GM21737 (cell line): ENCODE measurements around the gene ARPC5L.
A peak's percentile ranks its signal among the peaks of the same experiment; 100 is the strongest.

Experiments
- ATAC-seq: cut with Tn5 transposase; IDR thresholded peaks from one replicate; pipeline ENCODE4 v1.9.1; 2021; ENCODE audit warnings: mild to moderate bottlenecking, moderate library complexity; ENCODE audit not compliant: unreplicated experiment

The ARPC5L gene

GRCh38 chr9:124863371-124863871 lies 1.5 kb downstream of the ARPC5L start:
- ATAC-seq = no peak

DNA sequence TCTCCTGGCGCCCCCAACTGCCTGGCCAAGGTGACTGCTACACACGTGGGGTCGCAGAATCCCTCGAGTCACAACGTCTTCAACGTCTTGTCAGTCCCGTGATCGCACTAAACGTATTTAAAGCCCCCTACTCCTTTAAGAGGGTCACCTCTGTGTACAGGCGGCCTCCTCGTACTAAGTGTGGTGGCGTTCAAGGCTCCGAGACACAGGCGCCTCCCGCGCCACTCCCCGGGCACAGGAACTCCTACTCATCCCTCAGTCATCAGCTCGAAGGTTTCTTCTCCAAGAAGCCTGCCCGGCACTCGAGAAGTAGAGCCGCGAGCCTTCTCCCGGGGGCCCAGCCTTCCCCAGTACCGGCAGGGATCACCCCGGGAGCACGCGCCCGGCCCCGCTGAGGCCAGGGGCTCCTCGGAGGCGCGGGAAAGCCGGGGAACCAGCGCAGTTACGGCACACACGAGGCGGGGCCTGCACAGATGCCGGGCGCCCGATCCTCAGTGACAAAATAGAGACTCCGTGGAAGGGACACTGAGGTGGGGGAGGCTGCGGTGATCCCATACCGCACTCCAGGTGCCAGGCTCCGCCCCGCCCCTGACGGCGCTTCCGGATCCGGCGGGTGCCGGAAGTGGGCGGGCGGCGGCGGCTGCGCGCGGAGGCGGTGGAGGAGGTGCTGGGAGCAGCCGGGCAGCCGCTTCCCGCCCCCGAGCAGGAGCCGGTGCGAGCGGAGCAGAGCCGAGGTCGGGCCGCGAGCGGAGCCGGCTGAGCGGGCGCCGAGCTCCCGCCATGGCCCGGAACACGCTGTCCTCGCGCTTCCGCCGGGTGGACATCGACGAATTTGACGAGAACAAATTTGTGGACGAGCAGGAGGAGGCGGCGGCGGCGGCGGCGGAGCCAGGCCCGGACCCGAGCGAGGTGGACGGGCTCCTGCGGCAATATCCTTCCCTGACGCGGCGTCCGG lies 6.9 kb downstream of the ARPC5L start:
- peak; percentile 55 for ATAC-seq

DNA sequence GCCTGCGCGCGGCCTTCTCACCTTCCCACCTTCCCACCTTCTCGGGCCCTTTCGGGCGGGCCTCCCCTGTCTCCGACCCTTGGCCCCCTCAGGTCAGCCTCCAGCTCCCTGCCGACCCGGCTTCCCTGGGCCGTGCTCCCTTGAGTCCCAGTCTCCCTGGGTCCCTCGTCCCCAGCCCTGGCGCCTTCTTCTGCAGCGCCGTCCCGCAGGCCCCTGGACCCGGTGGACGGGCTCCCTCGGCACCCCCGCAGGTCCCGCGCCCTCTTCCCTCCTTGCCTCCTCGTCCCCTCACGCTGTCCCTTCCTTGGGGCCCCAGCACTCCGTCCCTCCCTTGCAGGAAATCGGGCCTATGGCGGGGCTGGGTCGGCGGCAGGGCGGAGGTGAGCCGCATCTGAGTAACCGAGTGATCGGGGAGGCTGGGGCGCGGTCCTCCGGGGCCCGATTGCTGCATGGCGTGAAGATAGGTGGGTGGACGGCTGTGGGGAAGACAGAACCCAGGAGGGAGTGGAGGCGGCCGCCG lies 7.6 kb downstream of the ARPC5L start:
- ATAC-seq = peak; percentile 6

GRCh38 chr9:124869986-124870560 lies 8.1 kb downstream of the ARPC5L start:
- peak; percentile 35 for ATAC-seq

DNA sequence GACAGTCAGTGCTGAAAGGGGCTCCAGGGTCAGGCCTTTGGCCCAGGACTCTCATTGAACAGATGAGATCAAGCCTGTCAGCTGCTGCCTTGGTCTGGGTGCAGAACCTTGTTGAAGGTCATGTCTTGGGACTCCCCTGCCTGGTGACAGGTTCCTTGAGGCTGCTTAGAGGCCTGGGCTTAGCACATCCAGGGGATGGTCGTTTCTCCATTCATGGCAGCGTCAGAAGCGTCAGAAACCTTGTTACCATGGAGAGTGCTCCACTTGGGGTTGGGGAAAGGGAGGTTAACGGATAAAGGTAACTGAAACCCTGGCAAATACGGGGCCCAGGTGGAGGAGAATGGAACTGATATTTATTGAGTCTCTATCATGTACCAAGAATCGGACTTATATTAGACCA lies 8.8 kb downstream of the ARPC5L start:
- no peak for ATAC-seq

DNA sequence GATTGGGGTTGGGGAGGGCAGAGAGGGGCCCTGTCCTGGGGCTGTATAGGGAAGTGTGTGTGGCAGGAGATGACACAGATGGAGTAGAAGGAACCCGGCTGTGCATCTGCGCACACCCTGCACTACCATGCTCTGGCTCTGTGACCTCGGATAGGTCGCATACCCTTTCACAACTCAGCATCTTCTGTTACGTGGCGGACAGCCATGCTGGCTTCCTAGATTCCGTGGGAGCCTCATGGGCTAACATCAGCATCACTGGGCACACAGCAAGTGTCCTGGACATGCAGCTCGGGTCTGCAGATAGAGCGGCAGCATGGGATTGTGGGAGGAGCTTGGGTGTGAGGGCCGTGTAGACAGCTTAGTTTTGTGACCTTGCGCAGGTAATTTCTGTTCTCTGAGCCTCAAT lies 9.2 kb downstream of the ARPC5L start:
- ATAC-seq = no peak

DNA sequence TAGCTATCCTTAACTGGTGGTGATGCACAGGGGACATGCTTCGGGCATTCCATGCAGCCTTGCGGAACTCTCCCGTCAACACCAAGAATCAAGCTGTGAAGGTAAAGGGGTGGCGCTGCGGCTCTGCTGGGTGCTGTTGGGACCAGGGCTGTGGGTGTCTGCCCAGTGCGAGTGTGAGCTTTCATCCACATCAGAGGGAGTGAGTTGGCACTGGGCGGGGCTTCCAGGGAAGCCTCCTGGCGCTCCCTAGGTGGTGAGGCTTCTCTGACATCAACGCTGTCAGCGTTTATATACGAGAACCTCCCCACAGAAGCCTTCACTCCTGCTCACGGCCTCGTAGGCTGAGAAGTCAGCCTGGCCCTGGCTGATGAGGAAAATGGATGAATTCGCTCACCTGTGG lies 11.7 kb downstream of the ARPC5L start:
- ATAC-seq = no peak

DNA sequence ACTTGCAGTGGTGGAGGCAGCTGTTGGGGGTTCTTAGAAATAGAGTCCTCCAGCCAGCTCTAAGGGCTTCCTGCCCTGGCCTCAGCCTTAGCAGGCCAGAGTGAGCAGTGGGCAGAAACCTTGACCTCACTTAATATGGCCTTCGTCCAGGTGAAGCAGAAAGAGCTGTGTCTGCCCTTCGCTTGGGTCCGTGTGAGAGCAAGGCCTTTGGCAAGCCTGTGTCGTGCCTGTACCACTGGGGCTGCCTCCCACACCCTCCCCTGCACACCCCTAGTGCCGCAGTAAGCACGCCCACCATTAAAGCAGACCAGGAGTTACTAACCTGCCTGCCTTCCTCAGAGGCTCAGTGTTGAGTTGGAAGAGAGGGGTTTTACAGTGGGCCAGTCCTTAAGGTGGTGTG lies 13.6 kb downstream of the ARPC5L start:
- ATAC-seq = no peak

DNA sequence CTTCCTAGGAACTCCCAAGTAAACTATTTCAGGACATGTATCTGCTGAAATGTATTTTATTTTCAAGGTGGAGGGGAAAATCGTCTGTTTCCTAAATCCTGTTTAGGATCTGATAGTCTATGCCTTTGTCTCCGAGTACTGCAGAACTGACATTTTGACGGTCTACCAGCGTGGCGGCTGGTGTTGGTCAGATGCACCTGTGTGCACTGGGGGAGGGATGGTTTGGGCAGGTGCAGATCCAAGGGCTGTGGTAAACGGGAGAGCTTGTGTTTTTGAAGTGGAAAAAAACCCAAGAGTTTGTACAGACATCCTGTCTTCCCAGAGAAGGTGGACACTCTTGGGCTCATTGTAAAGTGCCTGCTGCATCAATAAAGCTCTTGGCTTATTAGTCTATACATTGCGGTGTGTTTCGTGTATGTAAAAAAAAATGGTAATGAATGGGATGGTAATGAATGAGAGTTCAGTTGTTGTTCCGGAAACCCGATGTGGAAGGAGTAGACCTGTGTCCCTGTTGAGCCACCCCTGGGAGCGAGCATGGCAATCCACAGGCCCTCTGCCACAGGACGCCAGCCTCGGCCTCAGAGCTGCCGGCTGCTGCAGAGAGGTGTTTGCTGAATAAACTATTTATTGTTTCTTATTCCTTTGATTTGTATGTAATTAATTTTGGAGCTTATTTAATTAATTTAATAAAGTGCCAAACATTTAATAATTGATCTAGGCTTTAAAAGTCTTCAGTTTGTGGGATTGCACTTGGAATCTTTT lies 15.3 kb downstream of the ARPC5L start:
- ATAC-seq = no peak

GRCh38 chr9:124878021-124878420 lies 16.1 kb downstream of the ARPC5L start:
- no peak for ATAC-seq

GRCh38 chr9:124878518-124878917 lies 16.6 kb downstream of the ARPC5L start:
- no peak for ATAC-seq

DNA sequence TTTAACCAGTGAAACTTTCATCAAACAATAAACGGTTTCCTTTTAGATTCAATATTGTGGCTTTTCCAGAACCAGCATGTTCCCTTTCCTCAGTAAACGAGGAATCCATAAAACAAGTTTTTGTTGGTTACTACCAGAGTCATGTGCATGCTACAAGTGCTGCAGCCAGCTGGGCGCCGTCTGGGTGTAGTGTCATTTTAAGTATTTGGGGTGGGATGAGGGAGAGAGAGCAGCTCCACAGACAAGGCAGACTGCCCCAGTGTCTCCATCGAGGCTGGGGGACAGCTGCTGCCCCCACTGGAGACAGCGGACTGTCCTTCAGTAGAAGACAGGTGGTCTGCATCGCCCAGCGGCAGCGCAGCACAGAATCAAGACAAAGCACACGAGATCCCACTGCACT lies 17.3 kb downstream of the ARPC5L start:
- no peak for ATAC-seq

DNA sequence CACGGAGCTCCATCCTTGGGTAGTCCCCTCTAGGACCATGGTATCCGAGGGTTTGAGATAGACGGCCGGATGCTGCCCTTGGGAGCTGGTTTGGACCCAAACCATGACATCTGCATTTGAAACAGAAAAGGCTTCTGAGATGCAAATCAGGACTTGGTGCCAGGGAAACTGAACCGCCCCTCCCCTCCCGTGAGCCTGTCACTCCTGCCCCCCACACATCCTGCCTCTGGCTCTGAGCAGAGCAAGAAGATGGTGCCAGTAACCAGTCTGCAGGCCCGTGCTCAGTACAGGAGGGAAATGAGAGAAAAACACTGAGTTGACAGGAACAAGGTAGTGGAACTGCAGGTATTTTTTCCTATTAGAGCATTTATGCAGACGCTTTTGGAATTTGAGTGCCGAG lies 18.6 kb downstream of the ARPC5L start:
- no peak for ATAC-seq

GRCh38 chr9:124881138-124881743 lies 19.3 kb downstream of the ARPC5L start:
- ATAC-seq = no peak

- ATAC-seq = no peak
These were observed 20.3 kb downstream of the ARPC5L start for GRCh38 chr9:124882231-124882630.

DNA sequence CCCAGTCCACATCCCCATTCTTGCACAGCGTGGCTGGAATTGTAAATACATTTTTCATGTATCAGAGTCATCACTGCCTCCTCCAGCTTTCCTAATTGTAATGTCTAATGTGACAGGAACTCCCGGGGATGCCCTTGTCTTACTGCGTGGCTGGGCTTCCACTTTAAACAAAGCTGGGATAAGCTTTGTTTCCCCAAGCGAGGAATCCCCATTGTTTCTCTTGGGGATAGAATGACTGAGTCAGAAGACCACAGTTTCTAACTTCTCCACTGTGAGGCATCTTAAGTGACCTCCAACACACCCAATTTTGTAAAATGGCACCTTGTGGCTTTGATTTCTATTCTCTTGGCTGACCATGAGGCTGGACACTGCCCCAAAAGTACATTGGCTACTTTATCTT lies 22.4 kb downstream of the ARPC5L start:
- ATAC-seq = no peak

DNA sequence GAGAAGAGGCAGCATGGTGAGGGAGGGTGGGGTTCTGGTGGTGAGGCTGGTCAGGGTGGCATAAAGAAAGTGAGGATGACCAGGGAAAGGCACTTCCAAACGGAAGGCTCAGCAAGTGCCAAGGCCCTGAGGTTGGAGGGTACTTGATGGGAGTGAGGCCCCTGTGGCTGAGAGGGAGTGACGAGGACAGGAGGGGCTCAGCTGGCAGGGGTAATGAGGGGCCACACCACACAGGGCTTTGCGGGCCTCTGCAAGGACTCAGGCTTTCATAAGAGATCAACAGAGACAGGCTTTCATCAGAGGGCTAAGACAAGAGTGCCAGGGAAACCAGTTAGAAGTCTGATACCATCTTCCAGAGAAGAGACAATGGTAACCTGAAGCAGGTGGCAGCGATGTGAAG lies 23.6 kb downstream of the ARPC5L start:
- no peak for ATAC-seq

GRCh38 chr9:124886461-124886860 lies 24.5 kb downstream of the ARPC5L start:
- no peak for ATAC-seq

- ATAC-seq = no peak
These were observed 25.0 kb downstream of the ARPC5L start for GRCh38 chr9:124886866-124887492.

- ATAC-seq = no peak
These were observed 25.9 kb downstream of the ARPC5L start for GRCh38 chr9:124887832-124888231.
